Measurements from ENCODE around the gene MYMK.

The MYMK gene

DNA sequence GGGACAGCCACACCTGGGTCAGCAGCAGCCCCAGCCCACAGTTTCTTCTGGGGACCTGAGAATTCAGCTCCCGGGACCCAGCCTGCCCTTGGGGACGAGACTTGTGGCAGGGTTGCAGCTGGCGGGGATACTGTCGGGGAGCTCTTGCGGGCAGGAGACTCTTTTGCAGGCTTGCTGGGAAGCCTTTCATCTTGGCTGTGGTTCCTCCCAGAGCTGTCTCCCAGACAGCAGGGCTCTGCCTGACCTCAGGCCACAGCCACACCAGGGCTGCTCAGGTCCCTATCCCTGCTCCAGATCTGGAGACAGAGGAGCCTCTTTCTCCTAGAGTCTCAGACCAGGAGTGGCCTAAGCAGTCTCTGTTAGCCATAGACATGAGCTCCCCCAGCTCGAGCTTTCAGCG lies 4.7 kb upstream of the MYMK start:
- TF ChIP-seq CTCF (IDR thresholded peaks at IDR 0.05; ENCODE audit: insufficient read depth, low read depth, low read length, missing control alignments) = no peak
- DNase-seq (ENCODE audit: low read depth) = no peak
- no peak overlapping the region for H3K4me3 ChIP-seq (ENCODE audit: low read depth, low read length)

DNA sequence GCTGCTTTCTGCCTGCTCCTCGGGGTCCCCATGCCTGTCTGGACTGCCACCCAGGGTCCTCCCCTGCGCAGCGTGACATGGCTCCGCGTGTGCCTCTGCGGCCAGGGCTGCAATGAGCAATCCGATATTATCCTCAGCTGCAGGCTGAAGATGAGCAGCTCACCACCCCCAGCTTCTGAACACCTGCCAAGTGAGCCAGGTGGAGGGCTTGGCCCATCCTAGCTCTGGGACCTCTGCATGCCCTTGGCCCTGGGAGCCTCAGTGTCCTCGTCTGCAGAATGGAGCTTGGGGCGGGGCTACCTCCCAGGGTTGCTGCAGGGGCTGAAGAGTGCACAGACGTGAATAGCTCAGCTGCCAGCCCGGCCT lies 4.1 kb upstream of the MYMK start:
- no peak overlapping the region for H3K4me3 ChIP-seq (ENCODE audit: low read depth, low read length)
- TF ChIP-seq CTCF (IDR thresholded peaks at IDR 0.05; ENCODE audit: insufficient read depth, low read depth, low read length, missing control alignments) = no peak
- no peak for DNase-seq (ENCODE audit: low read depth)

DNA sequence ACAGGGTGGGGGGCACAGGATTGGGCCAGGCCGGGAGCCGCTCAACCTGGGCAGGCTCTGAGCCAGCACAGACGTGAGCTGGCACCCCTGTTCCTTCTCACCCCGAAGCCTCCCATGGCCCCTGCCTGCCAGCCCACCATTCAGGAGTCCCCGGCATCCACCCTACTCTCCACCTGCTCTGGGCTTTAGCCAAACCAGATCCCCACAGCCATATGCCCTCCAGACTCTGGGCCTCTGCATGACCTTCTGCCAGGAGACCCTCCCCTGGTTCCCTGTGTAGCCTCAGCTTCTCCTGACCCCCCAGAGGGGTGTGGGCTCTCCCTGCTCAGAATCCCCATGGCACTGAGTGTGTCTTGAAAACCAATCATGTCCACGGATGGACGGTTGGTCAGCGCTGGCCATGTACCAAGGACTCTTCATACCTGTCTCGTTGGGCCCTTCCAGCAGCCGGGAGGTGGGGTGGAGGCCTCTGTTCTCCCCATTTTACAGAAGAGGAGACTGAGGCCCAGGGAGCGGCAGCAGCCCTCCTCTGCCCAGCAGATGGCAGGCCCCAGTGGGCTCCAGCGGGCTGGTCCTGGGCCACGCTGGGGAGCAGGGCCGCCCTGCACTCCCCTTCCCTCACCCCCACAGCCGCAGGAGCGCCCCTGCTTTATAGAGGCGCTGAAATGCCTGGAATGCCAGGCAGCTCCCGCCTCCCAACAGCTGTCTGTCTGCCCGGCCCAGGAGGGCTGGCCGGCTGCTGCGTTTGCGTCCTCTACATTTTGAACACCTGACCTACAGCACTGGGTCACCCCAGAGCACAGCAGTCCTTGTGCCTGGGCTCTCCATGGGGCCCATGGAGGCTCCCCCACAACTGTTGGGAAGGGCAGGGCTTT lies 3.5 kb upstream of the MYMK start:
- DNase-seq (ENCODE audit: low read depth) = no peak

GRCh38 chr9:133527444-133527920 lies 2.7 kb upstream of the MYMK start:
- TF ChIP-seq CTCF (IDR thresholded peaks at IDR 0.05; ENCODE audit: insufficient read depth, low read depth, low read length, missing control alignments) = no peak

More for the DNA sequence above, 3.5 kb upstream of the MYMK start:
- no peak overlapping the region for H3K4me3 ChIP-seq (ENCODE audit: low read depth, low read length)
- no peak for TF ChIP-seq CTCF (IDR thresholded peaks at IDR 0.05; ENCODE audit: insufficient read depth, low read depth, low read length, missing control alignments)

GRCh38 chr9:133526721-133527321 lies 2.1 kb upstream of the MYMK start:
- TF ChIP-seq CTCF (IDR thresholded peaks at IDR 0.05; ENCODE audit: insufficient read depth, low read depth, low read length, missing control alignments) = no peak
- no peak overlapping the region for H3K4me3 ChIP-seq (ENCODE audit: low read depth, low read length)
- DNase-seq (ENCODE audit: low read depth) = no peak

More at GRCh38 chr9:133527444-133527920, 2.7 kb upstream of the MYMK start:
- DNase-seq (ENCODE audit: low read depth) = no peak
- no peak overlapping the region for H3K4me3 ChIP-seq (ENCODE audit: low read depth, low read length)

GRCh38 chr9:133525677-133526076 lies 918 bp upstream of the MYMK start:
- TF ChIP-seq CTCF (IDR thresholded peaks at IDR 0.05; ENCODE audit: insufficient read depth, low read depth, low read length, missing control alignments) = no peak
- DNase-seq (ENCODE audit: low read depth) = no peak
- H3K4me3 ChIP-seq (ENCODE audit: low read depth, low read length) = no peak overlapping the region
